HG03342 (cell line): Measurements from ENCODE around the gene TEKT2.

Experiments
- ATAC-seq: cut with Tn5 transposase; IDR thresholded peaks from one replicate; pipeline ENCODE4 v1.9.1; 2021; ENCODE audit warnings: mild to moderate bottlenecking, moderate library complexity; ENCODE audit not compliant: unreplicated experiment

TEKT2 gene

DNA sequence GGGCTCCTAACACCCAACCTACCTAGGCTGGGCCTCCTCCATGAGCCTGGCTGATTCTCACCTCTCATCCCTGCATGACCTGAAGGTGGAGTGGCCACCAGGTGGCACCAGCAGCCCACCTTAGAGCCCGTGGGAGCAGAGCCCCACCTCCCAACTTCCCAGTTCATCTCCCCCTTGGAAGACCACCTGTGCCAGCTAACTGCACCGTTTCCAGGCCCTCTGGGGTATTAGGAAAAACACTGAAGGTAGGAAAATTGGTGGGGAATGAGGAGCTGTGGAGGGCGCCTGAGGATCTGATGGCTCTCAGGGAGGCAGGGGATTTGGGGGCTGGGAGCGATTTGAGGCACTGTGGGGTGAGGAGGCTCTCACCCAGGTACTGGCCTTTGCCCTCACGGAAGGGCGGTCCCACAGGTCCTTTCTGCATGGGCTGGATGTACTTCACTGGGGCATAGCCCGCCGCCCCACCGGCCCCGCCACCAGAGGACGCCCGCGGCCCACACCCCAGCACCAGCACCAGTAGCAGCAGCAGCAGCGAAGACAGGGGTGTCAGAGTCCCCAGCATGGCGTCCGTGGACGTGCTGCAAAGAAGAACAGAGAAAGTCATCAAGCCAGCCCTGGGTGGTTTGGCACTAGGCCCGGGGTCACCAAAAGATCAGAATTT lies 15.9 kb downstream of the TEKT2 start:
- ATAC-seq: no peak

DNA sequence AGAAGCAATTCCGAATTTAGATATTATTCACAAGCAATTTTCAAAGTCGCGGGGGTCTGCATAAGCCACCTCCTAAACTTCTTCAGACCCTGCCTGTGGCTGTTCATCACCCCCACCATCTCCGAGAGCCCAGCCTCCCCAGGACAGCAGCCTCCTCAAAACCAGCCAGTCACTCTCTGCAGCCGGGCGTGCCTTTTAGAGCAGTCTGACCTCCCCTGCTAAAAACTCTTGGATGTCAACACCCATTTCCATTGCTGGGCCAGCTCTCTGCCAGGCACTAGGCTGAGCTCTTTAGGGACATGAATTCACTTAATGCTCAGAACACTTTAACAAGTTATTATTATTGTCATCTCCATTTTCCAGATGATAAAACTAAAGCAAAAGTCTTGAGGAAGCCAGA lies 16.5 kb downstream of the TEKT2 start:
- ATAC-seq: no peak

DNA sequence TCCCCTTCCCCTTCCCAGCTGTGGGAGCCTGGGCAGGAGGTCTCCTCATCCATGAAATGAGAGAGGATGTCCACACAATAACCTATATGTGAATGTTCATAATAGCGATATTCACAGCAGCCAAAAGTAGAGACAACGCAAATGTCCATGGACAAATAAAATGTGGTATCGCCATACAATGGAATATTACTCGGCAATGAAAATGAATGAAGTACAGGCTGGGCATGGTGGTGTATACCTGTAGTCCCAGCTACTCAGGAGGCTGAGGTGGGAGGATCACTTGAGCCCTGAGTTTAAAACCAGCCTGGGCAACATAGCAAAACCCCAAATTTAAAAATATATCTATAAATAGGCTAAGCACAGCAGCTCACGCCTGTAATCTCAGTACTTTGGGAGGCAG lies 17.7 kb downstream of the TEKT2 start:
- no peak for ATAC-seq

DNA sequence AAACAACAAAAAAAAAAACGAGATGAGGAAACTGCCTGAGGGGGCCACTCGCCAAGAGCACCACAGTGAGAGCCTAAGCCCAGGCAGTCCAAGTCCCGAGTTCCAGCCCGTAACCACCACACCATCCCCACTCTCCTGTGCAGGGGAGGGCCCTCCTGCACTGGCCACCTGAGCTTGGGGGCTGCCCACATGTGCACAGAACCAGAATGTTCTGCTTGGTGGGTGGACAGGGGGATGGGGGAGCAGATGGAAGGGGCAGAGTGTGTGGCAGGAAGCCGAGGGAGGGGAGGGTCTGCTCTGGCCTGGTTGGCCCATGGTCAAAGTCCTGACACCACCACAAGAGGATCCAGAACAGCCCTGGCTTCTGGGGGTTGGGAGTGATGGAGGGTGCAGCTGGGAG lies 22.4 kb downstream of the TEKT2 start:
- no peak for ATAC-seq

DNA sequence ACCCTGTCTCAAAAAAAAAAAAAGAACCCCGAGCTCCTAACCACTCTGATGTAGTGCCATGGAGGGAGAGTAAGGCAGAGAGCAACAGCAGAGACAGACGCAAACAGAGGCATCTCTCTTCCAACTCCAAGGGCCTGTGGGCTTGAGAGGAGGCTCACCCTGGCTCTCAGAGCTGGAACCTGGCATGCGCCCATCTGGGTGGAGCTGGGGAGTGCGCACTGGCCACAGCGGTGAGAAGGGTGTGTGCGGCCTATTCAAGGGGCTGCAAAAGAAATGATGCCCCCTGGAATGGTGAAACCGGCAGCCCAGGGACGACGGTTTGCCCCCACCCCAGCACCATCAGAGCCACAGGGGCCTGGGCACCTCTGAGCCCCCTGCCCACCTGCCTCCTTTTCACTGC lies 23.5 kb downstream of the TEKT2 start:
- ATAC-seq: no peak

DNA sequence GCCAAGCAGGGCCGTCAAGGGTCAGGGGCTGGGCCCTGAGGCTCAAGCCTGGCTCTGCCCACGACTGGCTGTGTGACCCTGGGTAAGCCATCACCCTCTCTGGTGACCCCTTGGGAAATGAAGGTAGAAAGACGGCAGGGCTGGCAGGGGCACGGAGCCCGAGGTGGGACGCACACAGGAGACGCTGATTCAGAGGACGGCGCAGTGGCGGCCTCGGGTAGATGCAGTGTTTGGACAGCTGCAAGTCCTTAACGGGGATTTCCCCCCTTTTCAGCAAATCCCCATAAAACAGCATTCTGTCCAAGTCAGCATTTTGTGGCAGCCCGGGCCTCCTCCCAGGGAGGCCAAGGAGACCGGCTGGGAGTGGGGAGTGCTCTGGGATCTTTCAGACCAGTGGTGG lies 24.4 kb downstream of the TEKT2 start:
- ATAC-seq: no peak

DNA sequence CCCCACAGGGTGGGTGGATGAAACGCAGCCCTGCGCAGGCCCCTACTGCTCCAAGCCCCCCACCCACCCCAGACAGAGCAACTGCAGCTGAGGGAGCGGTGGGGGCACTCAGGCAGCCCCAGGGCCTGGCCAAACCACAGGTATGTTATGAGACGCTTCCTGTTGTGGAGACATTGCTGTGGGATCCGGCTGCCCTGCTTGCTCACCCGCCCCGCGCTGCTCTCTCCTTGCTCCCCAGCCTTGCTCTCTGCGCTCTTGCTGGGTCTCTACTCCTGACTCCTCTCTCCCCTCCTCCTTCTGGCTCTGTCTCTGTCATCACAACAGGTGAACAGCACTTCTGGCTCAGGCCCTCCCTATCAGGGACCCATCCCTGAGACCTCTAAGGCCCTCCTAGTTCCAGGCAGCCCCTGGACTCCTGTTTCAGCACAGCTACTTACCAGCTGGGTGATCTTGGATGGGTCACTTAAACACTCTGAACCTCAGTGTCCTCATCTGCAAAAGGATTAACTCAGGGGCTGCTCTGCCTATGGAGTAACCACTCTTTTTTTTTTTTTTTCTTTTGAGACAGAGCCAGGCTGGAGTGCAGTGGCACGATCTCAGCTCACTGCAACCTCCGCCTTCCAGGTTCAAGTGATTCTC lies 25.3 kb downstream of the TEKT2 start:
- no peak for ATAC-seq

DNA sequence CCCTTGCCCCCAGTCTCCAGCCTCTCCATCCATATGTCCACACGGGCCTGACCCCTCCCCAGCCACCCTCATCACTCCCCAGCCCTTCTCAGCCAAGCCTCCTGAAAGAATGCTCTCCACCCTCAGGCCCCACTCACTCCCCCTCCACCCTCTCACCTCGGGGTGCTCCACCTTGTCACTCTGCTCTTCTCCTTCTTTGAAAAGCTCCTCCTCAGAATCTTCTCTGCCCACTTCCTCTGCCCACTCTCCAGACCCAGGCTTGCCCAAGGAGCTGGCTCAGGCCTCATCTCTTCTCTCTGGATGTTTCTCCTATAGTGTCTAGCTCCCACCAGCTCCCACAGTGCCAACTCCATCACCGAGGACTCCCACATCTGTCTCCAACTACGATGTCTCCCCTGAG lies 27.3 kb downstream of the TEKT2 start:
- no peak for ATAC-seq

DNA sequence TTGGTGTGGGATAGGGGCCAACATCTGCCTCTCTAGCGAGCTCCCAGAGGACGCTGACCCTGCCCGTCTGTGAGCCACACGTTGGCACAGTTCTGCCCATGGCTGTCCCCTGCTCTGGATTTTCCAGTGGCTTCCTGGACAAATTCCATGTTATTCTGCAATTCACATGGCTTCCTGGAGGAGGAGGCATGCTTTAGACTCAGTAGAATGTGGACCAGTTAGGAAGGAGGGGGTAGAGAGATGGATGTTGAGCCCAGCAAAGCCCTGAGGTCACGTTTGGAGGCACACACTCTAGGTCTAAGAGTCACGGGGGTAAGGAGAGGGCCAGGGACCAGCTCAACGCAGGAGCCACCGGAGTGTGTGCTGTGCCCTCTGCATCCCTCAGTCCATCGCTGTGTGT lies 28.9 kb downstream of the TEKT2 start:
- ATAC-seq: no peak

DNA sequence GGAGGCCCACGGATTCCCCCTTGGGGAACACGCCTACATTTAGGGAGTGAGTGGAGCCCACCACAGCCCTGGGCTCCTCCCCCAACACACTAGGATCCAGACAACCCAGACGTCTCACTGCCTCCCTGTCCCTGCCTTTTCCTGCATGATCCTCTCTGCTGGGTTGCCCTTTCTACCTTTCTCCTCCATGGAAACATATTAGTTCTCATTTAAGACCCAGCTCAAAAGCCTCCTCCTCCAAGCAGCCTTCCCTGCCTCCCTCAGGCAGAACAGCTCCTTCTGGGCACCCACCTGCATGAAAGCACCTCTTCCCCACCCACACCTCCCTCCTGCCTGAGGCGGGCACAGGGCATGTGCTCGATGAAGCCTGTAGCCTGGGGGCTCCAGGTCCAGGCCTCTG lies 30.5 kb downstream of the TEKT2 start:
- ATAC-seq: no peak

DNA sequence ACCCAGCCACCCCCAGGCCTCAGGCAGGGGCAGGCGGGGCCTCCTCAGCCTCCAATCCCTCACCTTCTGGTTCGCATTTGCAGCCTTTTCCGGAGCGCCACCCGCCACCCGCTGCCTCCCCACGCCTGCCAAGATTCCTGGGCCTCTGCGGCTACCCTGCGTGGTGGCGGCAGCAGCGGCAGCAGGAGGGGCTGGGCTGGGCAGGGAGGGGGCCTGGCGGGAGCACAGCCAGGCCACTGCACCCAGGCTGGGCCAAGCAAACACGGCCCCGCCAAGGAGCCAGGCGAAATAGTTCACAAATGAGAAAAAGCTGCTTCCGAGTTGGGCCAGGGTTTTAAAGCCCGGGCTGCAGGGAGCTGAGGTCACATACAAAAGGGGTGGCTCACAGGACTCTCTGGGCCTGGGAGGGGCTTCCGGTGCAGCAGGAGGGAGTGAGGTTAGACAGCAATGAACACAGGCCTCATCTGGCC lies 31.3 kb downstream of the TEKT2 start:
- ATAC-seq: no peak

DNA sequence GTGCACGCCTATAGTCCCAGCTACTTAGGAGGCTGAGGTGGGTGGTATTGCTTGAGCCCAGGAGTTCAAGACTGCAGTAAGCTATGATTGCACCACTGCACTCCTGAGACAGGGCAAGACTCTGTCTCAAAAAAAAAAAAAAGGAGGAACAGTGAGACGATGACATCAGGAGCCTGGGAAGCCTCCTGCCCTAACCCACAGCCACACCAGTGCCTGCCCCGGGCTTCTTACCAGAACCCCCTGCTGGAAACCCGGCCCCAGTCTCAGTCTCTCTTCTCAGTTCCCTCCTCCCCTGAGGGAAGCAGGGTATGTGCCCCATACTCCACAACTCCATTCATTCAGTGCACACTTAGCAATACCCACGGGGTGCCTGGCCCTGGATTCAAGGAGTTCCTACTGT lies 32.0 kb downstream of the TEKT2 start:
- ATAC-seq: no peak

DNA sequence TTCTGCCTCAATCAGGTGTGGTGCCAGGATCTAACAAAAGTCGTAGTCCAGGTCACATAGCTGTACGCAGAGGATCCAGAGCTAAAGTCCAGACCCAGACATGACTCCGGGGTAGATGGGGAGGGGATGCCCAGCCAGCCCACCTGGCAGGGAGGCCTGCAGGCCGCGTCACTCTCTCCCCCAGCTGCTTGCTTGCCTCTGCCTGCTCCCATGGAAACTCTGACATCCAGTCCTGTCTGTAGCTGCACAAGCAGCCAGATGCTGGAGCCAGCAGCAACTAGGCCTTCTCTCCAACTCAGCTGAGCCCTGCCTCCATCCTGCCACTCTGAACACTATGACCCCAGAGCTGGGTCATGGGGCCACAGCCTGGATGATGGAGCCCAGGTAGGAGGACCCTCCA lies 33.0 kb downstream of the TEKT2 start:
- no peak for ATAC-seq

DNA sequence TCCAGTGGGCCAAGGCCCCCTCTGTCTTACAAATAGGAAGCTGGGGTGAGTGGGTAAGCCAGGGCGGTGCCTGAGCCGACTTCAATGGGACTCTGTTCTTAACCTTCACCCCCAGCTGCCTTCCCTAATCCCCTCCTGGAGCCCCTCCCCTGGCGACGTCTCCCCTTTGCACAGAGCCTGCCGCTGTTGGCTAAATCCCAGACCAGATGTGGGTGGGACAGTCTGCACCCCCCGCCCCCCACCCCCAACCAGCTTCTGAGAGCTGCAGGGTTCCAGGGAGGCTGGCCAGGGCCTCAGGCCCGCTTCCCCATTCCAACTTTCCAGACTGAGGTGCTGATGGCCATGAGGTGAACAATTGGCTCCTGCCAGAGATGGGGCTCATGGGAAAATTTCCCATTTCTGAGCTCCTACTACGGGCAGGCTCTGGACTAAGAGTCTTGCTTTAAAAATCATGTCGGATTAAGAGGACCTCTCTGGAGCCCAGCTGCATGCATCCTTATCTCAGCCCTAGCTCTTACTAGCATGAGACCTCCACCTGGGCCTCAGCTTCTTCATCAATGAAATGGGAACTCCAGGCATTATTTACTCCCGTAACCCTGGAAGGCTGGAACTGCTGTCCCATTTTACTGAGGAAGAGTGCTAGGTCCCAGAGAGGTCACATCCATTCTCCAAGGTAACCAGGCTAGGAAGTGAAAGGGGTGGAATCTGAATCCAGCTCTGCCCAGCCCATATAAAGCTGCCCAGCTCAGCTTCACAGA lies 34.7 kb downstream of the TEKT2 start:
- ATAC-seq: no peak

DNA sequence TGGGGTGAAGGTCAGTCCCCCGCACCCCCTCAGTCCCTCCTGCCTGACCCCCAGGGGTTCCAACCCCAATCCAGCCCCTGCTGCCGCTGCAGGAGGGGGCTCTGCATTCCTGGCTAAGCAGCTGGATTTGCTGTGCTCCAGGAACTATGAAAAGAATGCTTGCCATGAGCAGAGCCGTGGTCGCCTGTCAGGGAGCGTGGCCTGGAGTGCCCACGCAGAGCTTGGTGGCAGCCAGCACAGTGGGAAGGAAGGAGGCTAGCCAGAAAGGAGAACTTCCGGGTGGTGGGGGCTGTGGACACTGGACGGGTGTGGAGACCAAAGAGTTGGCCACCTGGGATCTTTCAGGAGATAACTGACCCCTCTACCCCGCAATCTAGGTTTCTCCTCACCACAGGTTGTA lies 35.6 kb downstream of the TEKT2 start:
- ATAC-seq: no peak

DNA sequence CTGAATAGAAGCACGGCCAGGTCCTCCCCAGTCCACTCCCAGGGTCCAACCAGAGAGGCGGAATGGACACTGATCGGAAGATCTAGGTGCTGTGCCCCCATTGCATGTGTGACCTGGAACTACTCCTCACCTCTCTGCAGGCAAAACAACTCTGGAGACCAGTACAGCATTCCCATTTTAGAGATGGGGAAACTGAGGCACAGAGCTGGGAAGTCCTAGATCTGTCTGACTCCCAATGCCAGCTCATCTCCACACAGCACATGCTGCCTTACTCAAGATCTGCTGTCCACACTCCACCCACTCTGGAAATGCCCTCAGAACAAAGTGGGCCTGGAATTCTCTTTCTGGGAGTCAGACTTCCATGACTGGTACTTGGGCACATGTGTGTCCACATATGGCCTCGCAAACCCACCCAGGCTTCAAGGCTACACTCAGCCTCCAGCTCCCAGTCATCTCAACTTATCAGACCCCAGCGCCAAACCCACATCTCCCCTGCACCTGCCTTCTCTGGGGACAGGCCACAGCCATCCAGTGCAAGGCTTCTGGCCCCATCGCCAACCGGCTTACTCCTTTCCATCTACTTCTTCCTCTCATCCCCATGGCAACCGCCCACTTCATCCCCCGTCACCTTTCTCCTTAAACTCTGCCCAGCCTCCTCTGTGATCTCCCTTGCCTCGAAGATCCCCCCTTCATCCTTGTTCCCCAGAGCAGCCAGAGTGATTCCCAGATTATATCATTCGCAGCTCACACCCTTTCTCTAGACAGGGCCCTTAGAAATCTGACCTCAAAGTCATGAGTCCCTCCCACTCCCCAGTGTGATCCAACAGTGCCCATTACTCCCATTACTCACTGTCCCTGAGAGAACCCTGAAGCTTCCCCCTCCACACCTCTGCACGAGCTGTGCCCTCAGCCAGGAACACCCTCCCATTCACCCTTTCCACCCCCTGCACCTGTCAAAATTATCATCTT lies 38.5 kb downstream of the TEKT2 start:
- ATAC-seq: no peak

DNA sequence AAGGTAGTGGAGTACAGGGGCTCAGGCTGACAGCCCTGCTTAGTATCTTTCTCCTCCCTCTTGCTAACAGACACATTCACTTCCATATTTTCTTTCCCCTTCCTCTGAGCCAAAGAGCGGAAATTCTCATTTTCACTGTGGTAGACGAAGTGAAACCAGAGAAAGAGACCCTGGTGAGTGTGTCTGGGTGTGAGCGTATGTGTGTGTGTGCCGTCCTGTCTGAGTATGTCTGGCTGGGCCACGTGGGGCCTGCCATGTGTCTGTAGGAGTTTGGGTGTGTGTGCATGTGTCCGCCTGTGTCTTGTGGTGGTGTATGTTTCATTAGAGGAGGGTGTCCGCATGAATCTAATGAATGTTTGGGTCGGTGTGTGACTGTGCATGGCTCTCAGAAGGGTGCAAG lies 39.5 kb downstream of the TEKT2 start:
- no peak for ATAC-seq

DNA sequence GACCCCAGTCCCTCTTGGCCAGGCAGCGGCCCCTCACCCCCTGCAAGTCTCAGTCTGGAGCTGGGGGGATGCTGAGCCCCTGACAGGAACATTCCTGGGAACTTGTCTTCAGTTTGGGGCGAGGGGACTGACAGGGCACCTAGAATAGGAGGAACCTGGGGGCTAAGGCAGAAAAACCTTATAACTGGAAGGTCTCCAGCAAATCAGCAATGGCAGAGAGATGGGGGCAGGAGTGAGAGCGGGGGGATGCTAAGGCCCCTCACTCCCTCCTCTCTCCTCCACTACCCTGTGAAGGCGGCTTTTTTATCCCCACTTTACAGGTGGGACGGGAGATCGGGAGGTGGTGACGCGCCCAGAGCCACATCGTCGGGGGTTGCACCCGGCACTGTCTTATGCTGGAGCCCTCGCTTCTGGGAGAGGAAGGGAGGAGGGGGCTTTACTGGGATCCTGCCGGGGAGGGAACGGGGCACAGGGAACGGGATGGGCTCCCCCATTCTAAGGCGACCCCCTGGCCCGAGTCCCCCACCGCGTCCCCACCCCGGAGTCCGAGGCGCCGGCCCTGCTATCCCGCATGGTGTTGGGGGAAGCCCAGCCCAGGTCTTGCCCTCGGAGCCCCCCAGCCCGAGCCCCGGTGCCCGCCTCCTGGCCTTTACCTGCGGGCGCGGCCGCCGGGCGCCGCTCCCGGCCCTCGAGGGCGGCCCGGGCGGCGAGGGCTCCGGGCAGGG lies 40.7 kb downstream of the TEKT2 start:
- no peak for ATAC-seq

DNA sequence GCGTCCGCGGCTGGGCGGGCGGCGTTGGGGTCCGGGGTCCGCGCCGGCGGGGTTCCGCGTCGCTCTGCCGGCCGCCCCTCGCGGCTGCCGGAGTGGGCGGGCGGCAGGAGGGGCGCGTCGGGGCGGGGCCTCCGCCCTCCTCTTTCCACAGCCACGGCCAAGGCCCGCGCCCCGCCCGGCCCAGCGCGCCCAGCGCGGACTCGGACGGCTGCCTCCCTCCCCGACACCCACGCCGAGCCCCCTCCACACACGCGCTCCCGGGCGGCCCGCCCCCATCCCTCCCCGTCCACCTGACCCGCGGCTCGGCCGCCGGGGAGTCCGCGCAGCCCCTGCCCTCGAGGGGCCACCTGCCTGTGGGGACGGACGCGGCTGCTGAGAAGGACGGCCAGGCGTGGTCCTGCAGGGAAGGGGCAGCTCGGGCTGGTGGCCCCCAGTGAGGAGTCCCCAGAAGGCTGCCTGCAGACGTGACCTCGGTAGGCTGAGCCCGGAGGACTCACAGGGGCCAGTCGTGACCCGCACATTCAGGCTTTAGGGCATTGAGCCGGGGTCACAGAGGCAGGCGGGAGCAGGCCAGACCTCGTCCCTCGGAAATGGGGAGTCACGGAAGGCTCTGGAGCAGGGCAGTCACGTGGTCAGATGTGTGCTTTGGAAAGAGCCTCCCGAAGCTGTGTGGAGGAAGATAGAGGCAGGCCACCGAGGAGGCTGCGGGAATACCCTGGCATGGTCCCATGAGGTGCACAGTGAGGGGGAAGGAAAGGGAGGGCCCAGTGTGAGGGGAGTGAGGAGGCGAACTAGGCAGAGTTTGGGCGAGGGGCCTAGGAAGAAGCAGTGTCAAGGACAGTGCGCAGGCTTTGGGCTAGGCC lies 41.5 kb downstream of the TEKT2 start, which contains the start of gene COL8A2:
COL8A2 (minus strand) TSS at position 94 of the 863 bp plus-strand sequence. CDS start 24,980 bp downstream, outside the sequence.
- ATAC-seq: no peak
